HG02981 (cell line): ENCODE results near the gene DOCK2.
"Not testable (repeated sequence)": the region's sequence is repeated elsewhere in the genome, so short reads cannot be mapped to it uniquely, and the experiment has no call there.

Source experiments
- ATAC-seq: cut with Tn5 transposase; IDR thresholded peaks from one replicate; pipeline ENCODE4 v1.9.1; 2021; ENCODE audit warnings: mild to moderate bottlenecking, moderate library complexity; ENCODE audit not compliant: unreplicated experiment

DOCK2 gene

DNA sequence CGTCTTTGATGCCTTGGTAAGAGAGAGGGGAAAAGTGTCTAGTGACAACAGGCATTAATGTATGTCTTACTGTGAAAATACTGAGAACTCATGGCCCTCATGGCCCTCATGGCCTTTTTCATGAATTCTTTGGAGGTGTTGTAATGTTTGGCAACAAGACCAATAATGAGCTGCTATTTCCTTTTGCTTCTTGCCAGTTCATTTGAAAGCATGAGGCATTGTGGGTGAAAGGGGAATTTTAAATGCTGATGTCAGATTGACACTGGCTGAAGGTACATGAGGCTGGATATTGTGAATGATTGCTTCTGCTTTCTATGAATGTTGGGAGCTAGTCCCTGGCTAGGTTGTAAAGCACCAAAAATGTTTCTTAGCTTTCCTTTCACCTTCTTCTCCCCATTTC is 79.2 kb downstream of the DOCK2 start:
- ATAC-seq = no peak

DNA sequence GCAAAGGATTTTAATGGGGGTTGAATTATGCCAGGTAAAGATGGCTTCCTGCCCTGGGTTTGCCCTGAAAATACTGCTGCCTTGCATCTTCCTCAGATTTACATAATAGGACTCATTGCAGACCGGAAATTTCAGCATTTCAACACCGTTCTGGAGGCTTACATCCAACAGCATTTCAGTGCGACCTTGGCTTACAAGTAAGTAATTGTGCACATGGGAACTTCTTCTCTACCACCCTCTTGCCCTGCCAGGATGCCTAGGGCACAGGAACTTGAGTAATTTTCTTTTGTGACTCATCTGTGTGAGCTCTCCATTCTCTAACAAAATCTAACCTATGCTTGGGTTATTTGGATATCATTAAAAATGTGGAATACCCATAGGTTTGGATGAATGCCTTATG is 80.2 kb downstream of the DOCK2 start:
- ATAC-seq = no peak

DNA sequence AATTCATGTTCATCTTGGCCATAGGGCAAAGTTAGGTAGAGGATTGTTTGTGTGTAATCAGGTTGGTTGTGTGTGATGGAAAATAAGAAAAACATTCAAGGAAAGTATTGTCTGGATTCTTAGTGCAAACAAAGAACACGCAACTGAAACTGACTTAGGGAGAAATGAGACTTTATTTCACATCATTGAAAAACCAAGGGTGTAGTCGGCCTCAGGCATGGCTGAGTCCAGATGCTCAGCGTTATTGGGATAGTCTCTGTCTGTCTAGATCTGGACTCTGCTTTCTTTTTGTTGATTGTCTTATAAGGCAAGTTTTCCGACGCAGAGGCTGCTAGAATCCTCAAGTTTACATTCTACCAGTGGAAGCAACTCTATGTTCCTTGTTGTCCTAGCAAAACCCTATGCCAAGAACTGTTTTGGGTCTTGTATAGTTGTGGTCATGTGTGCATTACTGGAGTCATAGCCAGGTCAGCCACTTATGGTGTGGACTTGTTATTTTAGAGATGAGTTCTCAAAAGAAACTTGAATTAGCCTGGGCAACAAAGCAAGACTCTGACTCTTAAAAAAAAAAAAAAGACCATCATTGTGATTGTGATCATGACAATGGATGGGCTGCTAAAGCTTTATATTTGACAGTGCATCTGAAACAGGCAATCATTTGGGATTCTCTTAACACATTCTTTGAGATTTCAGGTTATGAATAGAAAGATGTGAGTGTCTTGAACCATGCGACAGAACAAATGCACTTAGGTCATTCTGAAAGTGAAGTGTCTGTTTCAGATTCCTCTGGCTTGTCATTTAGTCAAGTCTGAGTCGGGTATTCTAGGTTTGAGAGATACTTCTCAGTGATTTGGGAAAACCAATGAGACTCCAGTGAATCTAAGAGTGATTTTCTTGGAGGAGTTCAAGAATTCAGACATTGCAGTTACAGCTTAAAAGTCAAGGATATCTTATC is 82.6 kb downstream of the DOCK2 start:
- ATAC-seq = peak; percentile 51

DNA sequence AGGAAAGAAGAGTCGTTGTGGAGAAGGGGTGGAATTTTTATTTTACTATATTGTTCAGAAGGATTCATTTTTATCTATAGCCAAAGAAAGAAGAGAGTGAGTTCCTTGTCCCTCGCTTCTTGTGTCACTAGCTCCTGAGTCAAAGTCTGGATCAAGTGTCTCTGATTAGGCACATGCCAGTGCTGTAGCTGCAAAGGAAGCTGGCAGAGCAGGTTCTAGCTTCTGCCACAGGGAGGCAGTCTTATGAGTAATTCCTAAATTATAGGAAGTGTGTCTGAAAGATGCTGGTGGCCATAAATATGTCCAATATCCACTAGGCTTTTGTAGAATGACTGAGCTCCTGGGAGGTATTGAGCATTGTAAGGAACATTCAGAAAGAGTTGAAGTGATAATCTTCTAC is 84.7 kb downstream of the DOCK2 start:
- ATAC-seq = no peak

DNA sequence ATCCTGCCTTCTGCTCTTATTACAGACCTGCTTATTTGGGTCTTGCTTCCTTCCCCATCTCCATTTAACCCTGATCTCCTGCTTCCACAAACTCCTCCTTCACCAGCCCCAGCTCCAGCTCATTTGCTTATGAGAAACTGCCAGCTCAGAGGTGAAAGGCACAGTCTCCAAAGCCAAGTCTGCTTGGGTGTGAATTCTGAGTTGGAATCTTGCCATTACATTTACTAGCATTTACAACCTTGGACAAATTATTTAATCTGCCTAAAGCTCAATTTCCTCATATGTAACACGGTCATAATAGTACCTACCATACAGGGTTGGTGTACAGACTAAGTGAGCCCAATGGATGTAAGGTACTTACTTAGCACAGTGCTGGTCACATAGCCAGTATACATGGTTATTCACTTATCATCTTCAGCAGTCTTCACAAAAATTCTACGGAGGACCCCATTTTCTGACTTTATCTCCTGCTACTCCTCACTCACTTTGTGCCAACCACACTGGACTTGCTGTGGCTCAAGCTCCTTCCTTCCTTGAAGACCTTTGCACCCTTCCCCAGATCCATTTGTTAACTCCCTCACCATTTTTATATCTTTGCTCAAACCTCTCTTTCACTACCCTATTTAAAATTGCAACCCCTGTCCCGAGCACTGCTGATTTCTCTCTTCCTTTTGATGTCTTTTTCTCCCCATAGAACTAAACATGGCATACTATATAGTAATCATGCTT is 86.2 kb downstream of the DOCK2 start:
- no peak for ATAC-seq

DNA sequence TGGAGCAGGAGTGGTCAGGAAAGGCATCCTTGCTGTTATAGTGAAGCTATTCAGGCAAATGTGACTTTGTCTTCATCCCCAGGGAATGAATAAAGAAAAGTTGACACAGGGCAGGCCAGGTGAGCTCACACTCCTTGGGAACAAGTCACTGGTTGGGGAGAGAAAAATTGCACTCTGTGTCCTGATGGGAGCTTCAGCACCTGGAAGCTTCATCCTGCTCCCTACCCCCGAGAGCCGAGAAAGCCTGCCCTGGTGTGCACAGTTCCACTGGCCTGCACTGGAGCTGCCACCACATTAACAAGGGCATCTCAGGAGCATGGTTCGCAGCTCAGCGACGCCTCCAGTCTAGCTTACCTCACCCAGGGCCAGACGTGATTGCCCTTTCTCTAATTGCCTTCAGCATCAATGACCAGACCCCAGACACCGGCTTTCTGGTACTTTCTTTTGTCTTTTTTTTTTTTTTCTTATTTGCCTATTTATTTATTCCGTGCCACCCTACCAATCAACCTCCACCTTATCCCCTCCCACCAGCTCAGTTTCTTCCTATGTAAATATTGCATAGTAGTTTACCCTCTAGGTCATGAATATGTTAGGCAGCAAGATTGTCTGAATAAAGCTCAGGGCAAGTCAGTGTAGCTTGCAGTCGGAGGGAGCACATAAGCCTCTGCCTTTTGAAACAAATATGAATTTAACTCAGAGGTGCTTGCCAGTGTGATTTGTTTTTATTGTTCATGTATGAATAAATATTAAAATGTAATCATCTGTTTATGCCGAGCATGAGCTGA is 87.4 kb downstream of the DOCK2 start:
- ATAC-seq = no peak

DNA sequence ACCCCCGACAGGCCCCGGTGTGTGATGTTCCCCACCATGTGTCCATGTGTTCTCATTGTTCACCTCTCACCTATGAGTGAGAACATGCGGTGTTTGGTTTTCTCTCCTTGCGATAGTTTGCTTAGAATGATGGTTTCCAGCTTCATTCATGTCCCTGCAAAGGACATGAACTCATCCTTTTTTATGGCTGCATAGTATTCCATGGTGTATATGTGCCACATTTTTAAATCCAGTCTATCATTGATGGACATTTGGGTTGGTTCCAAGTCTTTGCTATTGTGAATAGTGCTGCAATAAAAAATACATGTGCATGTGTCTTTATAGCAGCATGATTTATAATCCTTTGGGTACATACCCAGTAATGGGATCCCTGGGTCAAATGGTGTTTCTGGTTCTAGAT is 88.6 kb downstream of the DOCK2 start:
- not testable (repeated sequence) for ATAC-seq

DNA sequence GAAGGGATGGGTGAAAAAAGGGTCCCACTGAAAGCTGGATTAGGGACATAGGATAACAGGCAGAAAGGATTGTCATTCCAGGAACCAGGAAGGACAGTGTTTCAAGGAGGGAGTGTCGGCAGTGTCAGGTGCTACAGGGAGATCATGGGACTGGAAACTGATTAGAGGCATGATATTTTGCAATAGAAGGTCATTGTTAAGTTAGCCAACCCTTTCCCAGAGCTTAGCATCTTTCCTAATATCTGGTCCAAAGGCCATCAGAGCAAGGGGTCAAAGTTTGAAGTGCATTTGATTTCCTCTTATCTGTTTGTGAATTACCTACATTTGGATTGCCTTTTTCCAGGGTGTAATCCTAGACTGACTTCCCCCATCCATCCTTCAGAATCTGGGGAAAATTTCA is 91.3 kb downstream of the DOCK2 start:
- no peak for ATAC-seq

DNA sequence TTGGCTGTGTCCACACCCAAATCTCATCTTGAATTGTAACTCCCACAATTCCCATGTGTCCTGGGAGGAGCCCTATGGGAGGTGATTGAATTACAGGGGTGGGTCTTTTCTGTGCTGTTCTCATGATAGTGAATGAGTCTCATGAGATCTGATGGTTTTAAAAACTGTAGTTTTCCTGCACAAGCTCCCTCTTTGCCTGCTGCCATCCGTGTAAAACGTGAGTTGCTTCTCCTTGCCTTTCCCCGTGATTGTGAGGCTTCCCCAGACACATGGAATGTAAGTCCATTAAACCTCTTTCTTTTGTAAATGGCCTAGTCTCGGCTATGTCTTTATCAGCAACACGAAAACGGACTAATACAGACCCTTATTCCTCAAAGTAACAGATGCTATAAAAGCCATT is 94.1 kb downstream of the DOCK2 start:
- no peak for ATAC-seq

DNA sequence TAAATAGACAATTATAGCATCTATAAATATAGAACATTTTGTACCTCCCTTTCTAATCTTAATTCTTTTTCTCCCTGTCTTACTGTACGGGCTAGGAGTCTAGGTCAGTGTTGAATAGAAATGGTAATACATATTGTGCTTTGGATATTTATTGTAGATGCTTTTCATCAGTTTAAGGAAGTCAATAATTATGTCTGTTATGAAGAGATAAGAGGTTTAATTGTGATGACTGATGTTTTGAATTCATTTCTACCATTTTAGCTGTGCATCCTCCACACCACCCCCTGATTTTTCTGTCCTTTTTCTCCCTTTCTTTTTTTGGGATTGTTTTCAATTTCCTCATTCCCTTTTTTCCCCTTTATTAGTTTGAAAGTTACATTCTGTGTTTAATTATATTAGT is 95.8 kb downstream of the DOCK2 start:
- no peak for ATAC-seq

DNA sequence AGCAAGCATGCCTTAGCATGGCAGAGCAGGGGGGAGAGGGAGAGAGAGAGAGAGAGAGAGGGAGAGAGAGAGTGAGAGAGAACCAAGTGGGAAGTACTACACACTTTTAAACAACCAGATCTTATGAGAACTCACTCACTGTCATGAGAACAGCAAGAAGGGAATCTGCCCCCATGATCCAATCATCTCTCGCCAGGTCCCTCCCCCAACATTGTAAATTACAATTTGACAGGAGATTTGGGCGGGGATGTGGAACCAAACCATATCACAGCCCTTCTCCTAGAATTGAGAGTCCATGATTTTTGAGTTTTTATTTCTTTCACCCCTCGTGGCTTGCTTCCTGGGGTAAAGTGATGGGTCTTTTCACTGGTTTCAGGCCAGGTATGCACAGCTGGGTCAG is 98.8 kb downstream of the DOCK2 start:
- no peak for ATAC-seq

DNA sequence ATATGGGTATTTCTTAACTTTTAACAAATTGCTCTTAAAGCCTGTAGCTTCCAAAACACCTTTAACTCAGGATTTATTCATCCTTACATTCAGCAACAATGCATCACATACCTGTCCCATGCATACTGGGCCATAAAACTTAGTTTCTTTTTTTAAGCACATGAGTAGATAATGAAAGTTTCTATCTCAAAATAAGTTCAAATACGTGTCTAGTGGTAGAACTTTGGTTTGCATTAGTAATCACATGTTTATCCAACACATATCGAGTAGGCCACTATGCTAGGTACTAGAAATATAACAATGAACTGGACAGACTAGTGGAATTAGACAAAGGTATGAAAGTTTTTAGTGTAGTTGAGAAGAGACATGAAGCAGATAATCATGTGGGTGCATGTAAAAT is 99.6 kb downstream of the DOCK2 start:
- no peak for ATAC-seq

DNA sequence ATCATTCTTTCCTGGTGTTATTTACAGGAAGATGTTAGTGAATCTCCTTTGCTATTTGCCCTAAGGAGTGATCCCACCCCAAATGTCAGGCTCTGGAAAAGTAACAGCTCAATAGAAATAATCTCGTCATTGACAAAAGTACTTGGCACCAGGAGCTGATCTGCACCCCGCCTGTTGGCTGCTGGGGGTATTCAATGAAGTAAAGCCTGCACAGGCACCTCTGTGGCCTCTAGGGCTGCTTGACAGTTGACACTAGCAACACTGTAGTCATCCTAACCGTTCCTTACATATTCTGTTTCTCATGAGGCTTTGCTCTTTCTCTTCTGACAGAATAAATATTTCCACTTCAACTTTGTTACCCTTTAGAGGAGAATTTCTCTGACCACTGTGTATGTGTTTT is 103.4 kb downstream of the DOCK2 start:
- ATAC-seq = no peak

DNA sequence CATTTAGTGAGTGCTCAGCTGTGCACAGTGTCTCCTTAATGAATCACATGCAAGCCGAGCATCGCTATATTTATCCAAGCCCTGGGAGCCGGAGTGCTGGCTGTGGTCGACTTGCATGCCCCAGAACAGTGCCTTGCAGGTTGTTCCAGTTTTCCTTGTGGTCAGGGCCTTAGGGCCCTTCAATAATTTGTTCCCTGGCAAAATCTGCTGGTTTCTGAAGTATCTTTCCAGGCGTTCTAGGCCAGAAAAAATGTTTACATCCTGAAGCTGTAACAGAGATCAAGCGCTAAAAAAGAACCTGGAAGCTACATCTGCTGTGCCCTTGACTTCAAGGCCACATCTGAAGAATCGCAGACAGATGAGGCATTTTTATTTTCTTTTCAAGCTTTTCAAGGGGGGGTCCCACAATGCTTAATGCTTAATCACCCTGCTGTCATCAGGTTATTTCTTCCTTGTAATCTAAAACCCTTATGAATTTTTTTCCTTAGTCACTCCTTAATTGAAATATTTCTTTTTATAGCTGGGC is 105.8 kb downstream of the DOCK2 start:
- no peak for ATAC-seq

DNA sequence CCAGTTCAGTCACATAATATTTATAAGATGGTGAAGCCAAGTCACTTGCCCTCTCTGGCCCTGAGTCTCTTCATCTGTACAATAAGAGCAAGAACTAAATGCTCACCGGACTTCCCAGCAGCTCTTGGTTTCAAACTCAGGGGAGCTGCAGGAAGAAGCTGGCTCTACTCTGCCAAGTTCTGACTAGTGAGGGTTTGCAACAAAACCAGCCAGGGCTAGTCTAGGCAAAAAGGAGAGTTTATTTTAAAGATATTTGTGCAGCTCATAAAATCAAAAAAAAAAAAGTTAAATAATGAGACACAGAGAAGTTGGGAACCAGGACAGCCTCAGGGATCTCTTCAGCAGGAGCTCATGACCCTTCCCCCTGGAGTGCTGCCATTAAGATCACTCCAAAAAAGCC is 107.3 kb downstream of the DOCK2 start:
- no peak for ATAC-seq

DNA sequence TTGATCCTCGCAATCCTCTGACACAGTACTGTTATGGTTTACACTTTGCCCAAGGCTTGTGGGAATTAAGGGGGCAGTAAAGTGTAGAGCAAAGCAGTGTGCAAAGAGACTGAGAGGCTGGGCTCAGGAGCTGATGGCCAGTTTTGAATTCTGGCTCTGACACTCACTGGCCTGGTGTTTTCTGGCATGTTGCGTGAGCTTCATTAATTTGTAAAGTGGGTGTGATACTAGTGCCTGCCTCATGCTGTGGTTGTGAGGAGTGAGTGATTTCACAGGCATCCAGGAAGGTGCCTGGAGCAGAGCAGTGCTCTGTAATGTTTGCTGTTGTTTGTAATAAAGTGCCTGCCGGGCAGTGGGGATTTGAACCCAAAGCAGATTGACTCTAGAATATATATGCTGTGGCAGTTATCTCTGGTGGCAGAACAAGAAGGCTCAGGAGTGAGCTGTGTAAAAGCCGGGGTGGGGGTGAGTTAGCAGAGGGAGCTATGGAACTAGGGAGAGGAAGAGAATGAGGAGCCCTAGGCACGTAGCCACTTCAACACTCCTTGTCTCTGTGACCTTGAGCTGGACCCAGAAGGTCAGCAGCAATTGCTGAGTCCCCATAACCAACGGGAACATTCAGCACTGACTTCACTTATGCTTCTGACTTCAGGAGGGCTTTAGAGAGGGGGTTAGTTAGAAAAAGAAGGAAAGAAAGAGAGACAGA is 108.5 kb downstream of the DOCK2 start:
- ATAC-seq = no peak

DNA sequence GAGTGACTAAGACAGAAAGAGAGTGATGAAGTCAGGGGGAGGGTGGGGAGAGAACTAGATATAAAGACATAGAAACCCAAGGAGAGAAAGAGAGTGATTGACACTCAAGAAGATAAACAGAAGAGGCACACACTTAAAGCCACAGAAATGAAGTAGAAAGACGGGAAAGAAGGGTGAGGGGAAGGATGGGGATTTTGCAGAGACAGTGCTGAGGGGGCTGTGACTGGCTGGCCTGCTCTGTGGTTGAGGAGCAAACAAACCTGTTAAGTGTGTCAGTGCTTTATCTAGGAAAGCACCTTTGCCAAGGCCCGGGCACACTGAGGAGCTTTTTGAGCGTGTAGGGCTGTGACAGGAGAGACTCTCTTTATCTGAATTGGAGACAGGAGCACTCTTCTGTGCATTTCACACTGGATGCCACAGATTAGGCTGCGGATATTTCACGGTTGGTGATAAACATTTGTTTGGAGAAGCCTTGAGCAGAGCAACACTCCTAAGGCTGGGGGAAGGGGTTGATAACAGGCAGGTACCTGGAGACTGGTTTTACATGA is 109.1 kb downstream of the DOCK2 start:
- ATAC-seq = no peak

DNA sequence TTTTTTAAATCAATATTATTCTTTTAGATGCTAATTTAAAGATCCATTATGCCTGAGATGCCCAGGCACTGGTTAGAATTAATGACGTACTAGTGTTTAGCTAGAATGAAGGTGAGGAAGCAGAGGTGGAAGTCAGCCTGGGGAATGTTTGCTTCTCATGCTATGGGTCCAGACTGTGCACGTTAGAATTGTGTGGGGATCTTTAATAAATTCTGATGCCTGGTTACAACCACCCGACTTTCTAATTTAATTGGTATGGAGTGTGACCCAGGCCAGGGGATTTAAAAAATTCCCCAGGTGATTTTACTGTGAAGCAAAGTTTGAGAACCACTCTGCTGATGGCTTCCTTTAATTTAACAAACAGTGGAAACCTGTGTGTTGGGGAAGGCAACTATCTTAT is 111.1 kb downstream of the DOCK2 start:
- ATAC-seq = no peak

DNA sequence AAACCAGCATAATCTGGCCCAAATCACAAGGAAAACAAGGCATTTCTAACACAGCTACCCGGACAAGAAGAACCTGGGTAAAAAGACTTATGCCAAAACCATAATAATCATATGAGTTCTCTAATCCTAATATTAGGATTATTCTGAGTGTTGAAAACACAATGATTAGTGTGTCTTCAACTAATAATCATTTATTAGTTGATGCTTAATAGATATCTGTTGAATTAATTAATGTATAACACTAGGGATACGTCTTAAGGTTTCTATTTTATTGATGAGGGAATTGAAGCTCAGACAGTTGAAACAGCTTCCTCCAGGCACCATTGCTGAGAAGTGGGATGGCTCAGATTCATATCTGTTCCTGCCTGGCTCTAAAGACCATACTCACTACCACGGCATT is 112.2 kb downstream of the DOCK2 start:
- no peak for ATAC-seq

DNA sequence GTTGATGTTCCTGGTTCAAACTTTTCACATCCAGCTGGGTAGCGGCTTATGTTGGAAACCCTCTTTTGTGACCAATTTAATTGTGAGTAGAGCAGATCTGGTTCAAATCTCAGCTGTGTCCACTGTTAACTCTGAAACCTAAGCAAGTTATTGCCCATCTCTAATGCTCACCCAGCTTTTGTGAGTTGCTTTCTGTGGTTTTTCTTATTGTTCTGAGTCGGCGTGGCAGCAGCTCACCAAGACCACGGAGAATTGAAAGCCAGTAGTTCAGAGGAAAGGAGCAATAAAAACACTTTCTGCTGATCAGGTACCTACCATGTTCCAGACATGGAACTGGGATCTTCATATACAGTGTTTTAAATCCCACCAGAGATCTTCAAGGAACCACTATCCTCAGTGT is 114.4 kb downstream of the DOCK2 start:
- no peak for ATAC-seq
